ENCODE measurements around the gene CHMP4B. TPM values are rescaled to one million over a fixed set of nuclear protein-coding genes. Genes with fewer than 3 reads are reported as not detected.

CHMP4B gene
- total RNA-seq, 4 donors from 2014 or later, result 92.9 to 113 (median 105) TPM

DNA sequence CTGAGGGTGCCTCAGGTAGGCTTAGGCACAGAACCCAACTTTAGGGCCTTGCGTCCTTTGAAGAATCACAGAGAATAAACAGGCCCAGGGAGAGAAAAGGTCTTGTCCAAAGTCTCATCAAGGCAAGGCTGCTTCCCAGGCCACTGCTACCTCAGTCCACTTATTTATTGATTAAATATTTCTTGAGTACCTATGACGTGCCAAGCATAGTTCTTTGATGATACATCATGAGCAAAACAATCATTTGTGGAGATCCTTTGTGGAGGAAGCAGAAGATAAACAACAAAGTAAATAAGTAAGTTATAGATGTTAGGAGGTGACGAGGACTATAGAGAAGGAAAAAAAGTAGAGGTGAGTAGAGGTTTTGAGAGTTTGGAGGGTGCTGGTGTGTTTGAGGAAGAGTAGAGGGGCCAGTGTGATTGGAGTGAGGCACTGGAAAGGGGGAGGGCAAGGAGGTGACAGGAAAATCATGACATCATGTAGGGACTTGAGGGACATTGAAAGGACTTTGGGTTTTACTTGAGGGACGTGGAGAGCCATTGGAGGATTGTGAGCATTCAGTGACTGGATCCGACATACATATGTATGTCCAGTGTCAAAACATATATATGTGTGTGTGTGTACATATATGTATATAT, 14.1 kb upstream of the CHMP4B start:
- no peak for DNase-seq (ENCODE audit: low spot score in 2 of 2)
- intact Hi-C loops (cut with DNase I; ENCODE audit: low total_unique reads), result no loop called here
- no peak for TF ChIP-seq POLR2A (IDR thresholded peaks at IDR 0.05)
- TF ChIP-seq, protein P1, sequence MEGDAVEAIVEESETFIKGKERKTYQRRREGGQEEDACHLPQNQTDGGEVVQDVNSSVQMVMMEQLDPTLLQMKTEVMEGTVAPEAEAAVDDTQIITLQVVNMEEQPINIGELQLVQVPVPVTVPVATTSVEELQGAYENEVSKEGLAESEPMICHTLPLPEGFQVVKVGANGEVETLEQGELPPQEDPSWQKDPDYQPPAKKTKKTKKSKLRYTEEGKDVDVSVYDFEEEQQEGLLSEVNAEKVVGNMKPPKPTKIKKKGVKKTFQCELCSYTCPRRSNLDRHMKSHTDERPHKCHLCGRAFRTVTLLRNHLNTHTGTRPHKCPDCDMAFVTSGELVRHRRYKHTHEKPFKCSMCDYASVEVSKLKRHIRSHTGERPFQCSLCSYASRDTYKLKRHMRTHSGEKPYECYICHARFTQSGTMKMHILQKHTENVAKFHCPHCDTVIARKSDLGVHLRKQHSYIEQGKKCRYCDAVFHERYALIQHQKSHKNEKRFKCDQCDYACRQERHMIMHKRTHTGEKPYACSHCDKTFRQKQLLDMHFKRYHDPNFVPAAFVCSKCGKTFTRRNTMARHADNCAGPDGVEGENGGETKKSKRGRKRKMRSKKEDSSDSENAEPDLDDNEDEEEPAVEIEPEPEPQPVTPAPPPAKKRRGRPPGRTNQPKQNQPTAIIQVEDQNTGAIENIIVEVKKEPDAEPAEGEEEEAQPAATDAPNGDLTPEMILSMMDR (IDR thresholded peaks at IDR 0.05), result no peak
- H3K4me3 ChIP-seq (ENCODE audit: low read depth, poor library complexity, severe bottlenecking), result no peak overlapping the region
- WGBS, 2 donors, result 88 to 93% methylated on average over 5 of the region's 5 CpGs

DNA sequence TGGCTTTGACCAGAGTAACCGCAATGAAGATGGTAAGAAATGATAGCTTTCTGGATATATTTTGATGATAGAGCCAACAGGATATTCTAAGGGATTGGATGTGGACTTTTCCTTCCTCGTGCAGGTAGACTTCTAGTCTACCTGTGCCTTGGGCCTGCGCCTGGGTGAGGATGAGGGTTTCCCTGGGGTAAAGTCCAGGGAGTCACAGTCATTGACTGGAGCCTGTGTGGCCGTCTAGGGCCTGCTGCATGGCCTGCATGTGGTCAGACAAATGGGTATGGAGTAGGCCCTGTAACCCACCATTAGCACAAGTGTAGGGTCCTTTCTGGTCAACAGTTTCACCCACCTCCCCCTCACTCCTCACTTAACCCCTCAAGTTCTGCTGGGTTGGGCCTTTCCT, 12.7 kb upstream of the CHMP4B start:
- WGBS, 2 donors, result 79 to 91% methylated on average over 4 of the region's 4 CpGs
- DNase-seq (ENCODE audit: low spot score in 2 of 2), result no peak
- intact Hi-C loops (cut with DNase I; ENCODE audit: low total_unique reads), result no loop called here

DNA sequence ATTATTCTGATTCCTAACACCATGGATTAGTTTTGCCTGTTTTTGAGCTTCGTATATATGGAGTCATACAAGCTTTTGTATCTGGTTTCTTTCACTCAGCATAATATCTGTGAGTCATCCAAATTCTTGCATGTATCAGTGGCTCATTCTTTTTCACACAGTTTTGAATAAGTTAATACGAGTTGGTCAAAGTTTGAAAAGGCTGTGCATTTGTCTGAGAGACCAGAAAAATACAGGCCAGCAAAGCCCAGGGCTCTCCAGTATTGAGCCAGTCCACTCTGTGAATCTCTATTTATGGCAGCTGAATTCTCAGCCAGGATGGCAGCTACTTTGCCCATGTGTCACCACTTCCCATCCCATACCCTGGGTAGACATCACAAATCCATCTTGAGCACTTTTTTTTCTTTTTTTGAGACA, 7.2 kb upstream of the CHMP4B start:
- no peak for TF ChIP-seq POLR2A (IDR thresholded peaks at IDR 0.05)
- TF ChIP-seq, protein P1 (IDR thresholded peaks at IDR 0.05), result no peak
- intact Hi-C loops (cut with DNase I; ENCODE audit: low total_unique reads), result no loop called here
- no peak for DNase-seq (ENCODE audit: low spot score in 2 of 2)
- no peak overlapping the region for H3K4me3 ChIP-seq (ENCODE audit: low read depth, poor library complexity, severe bottlenecking)
- WGBS, 2 donors, result 50 to 55% methylated on average over 2 of the region's 2 CpGs

More for the DNA sequence above, 12.7 kb upstream of the CHMP4B start:
- TF ChIP-seq POLR2A (IDR thresholded peaks at IDR 0.05), result no peak
- TF ChIP-seq, protein P1 (IDR thresholded peaks at IDR 0.05), result no peak
- no peak overlapping the region for H3K4me3 ChIP-seq (ENCODE audit: low read depth, poor library complexity, severe bottlenecking)

DNA sequence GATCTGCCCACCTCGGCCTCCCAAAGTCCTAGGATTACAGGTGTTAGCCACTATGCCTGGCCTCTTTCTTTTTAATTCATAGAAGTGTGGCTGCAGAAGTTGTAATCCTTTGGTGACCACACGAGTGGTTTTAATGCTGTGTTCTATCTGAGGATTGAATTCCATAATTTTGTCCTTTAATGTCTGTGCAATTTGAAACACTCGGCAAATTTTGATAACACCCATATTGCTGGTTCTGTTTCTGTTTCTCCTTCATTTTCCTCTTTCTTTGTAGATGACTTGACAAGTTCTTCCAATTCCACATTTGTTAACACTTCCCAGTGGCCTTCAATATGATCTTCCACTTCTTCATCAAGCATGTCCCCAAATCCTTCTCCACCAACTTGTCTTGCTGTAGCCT, 2.8 kb upstream of the CHMP4B start:
- intact Hi-C loops (cut with DNase I; ENCODE audit: low total_unique reads), result no loop called here
- TF ChIP-seq, protein P1 (IDR thresholded peaks at IDR 0.05), result no peak
- no peak for TF ChIP-seq POLR2A (IDR thresholded peaks at IDR 0.05)
- DNase-seq (ENCODE audit: low spot score in 2 of 2), result no peak
- H3K4me3 ChIP-seq (ENCODE audit: low read depth, poor library complexity, severe bottlenecking), result no peak overlapping the region
- 96 to 99% methylated on average over 3 of the region's 3 CpGs for WGBS, 2 donors

DNA sequence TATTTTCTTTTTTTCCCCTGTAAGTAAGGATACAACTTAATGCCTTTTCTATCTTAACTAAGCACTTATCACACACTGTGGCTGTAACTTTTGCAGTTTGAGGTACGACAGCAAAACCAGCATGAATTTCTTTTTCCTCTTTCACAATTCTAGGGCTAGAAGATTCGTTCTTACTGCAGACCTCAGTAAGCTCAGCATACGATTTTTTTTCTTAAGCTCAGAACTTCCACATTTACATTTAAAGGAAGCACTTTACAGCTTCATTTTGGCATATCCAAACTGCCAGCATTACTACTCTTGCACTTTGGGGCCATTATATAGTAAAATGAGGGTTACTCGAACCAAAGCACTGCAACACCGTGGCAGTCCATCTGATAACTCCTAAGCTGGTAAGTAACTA, 889 bp upstream of the CHMP4B start:
- intact Hi-C loops (cut with DNase I; ENCODE audit: low total_unique reads), result no loop called here
- no peak overlapping the region for H3K4me3 ChIP-seq (ENCODE audit: low read depth, poor library complexity, severe bottlenecking)

More for the DNA sequence above, 889 bp upstream of the CHMP4B start:
- no peak for DNase-seq (ENCODE audit: low spot score in 2 of 2)
- no peak for TF ChIP-seq POLR2A (IDR thresholded peaks at IDR 0.05)
- TF ChIP-seq, protein P1 (IDR thresholded peaks at IDR 0.05), result no peak
- 57% methylated on average over 5 of the region's 5 CpGs for whole genome bisulfite sequencing, 2 donors
